GM18511 (cell line): ENCODE results near the gene PILRB.
"Not testable (repeated sequence)": the region's sequence is repeated elsewhere in the genome, so short reads cannot be mapped to it uniquely, and the experiment has no call there.

Experiments
- ATAC-seq: cut with Tn5 transposase; IDR thresholded peaks from one replicate; pipeline ENCODE4 v1.9.1; 2021; ENCODE audit warnings: mild to moderate bottlenecking, moderate library complexity; ENCODE audit not compliant: unreplicated experiment

PILRB gene

GRCh38 chr7:100353685-100354330, 4.1 kb upstream of the PILRB start:
- no peak for ATAC-seq

- ATAC-seq: no peak
Measured at GRCh38 chr7:100356416-100357068, 1.4 kb upstream of the PILRB start.

- ATAC-seq: no peak
Measured at GRCh38 chr7:100357131-100357561, 771 bp upstream of the PILRB start.

- no peak for ATAC-seq
Measured at GRCh38 chr7:100358857-100359212, 918 bp downstream of the PILRB start.

GRCh38 chr7:100360135-100360854, 2.4 kb downstream of the PILRB start:
- no peak for ATAC-seq

GRCh38 chr7:100363098-100363497, 5.2 kb downstream of the PILRB start:
- no peak for ATAC-seq

- ATAC-seq: not testable (repeated sequence)
Measured at GRCh38 chr7:100363797-100364196, 5.9 kb downstream of the PILRB start.

- no peak for ATAC-seq
Measured at GRCh38 chr7:100364480-100364879, 6.6 kb downstream of the PILRB start.

GRCh38 chr7:100365998-100366367, 8.1 kb downstream of the PILRB start:
- ATAC-seq: not testable (repeated sequence)

GRCh38 chr7:100366411-100367250, 8.7 kb downstream of the PILRB start:
- peak; percentile 29 for ATAC-seq

- no peak for ATAC-seq
Measured at GRCh38 chr7:100367251-100367620, 9.3 kb downstream of the PILRB start.

- ATAC-seq: no peak
Measured at GRCh38 chr7:100367676-100368613, 10.0 kb downstream of the PILRB start.

GRCh38 chr7:100369105-100369504, 11.2 kb downstream of the PILRB start:
- ATAC-seq: peak; percentile 62

- ATAC-seq: no peak
Measured at GRCh38 chr7:100370303-100370702, 12.4 kb downstream of the PILRB start.

GRCh38 chr7:100370746-100371145, 12.8 kb downstream of the PILRB start:
- no peak for ATAC-seq

GRCh38 chr7:100371561-100372171, 13.7 kb downstream of the PILRB start:
- no peak for ATAC-seq

GRCh38 chr7:100372256-100372655, 14.3 kb downstream of the PILRB start:
- no peak for ATAC-seq

- no peak for ATAC-seq
Measured at GRCh38 chr7:100372694-100373093, 14.8 kb downstream of the PILRB start.

- ATAC-seq: no peak
Measured at GRCh38 chr7:100373261-100373831, 15.4 kb downstream of the PILRB start, which contains the start of gene PILRA. TSS of gene PILRA (plus strand) at chr7:100373487. CDS start at chr7:100373657, 170 bp downstream.
